Measurements from ENCODE around the gene INKA1.
A peak's percentile ranks its signal among the peaks of the same experiment; 100 is the strongest.
"Not testable (repeated sequence)": the region's sequence is repeated elsewhere in the genome, so short reads cannot be mapped to it uniquely, and the experiment has no call there.

Gene INKA1

GRCh38 chr3:49813497-49814174 is 10.6 kb downstream of the INKA1 start, which contains the start of gene UBA7:
TSS of gene UBA7 (minus strand) at chr3:49813953. CDS start at chr3:49813787, 166 bp downstream.
- peak; percentile 15 for DNase-seq

- not testable (repeated sequence) for DNase-seq
Measured at GRCh38 chr3:49823131-49823530, 20.1 kb downstream of the INKA1 start.

- no peak for DNase-seq
Measured at GRCh38 chr3:49826016-49826415, 23.0 kb downstream of the INKA1 start.

GRCh38 chr3:49831341-49831740 is 28.3 kb downstream of the INKA1 start:
- DNase-seq: no peak

- DNase-seq: peak; percentile 82
Measured at GRCh38 chr3:49839193-49839809, 36.2 kb downstream of the INKA1 start.

DNA sequence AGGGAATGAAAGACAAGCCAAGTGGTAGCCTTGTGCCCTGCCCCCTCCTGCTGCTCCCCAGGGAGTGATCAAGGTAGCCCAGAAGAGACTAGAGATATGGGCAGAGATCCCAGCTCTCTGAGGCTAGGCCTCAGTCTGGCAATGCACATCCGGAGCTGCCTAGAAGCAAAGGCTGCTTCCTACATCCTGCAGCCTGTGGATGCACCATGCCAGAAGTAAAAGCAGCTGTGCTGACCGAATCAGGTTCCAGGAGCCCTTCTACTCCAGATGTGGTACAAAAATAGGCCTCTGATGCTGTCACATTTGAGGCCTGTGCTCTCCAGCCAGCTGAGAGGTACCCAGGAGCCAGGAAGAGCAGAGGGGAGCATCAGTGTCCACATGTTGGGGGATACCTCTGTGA is 37.3 kb downstream of the INKA1 start:
- DNase-seq: no peak

DNA sequence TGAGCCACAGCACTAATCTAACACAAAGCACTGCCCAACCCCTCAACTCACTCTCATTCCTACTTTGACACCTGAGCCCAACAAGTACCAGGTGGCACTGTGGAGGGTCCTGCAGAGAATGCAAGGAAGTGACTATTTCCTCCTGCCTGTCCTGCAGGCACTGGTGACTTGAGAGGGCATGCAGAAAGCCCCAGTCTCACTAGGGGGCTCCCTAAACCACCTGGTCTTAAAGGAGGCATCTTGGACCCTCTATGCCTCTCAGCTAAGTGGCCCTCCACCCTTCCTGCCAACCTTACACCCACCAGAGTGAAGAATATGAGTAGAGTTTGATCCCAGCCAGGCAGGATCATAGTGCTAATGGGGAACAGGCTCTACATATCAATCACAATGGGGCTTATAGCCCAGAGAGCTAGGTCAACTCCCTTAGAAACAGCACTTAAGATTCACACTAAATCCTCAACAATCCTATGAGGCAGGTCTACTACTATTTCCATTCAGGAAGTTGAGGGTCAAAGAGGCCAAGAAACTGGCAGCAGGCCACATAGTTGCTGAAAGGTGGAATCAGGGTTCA is 38.1 kb downstream of the INKA1 start:
- DNase-seq: no peak

DNA sequence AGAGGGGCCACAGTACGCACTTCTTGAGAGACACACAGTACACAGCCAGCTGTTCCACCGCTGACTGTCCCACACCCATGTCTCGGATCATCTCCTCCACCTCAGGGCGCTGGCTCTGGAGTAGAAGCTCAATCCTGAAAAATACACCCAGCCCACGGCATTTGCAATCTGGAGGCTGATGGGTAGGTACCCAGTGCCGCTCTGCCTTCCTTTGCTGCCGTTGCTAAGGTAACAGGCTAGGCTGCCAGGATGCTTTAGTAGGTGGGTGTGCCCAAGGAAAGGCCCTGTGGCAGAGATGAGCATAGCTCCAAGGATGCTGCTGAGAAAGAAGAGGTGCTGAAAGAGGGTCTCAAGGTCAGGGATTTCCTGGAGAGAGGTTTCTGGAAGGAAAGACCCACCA is 38.7 kb downstream of the INKA1 start:
- DNase-seq: no peak

- DNase-seq: no peak
Measured at GRCh38 chr3:49842843-49843517, 39.9 kb downstream of the INKA1 start.

- no peak for DNase-seq
Measured at GRCh38 chr3:49844464-49845183, 41.6 kb downstream of the INKA1 start.

- DNase-seq: no peak
Measured at GRCh38 chr3:49845694-49846093, 42.6 kb downstream of the INKA1 start.
